Forelimb muscle (tissue), 1 donor: ENCODE measurements around the gene ACBD5. TPM values are rescaled to one million over a fixed set of nuclear protein-coding genes. Genes with fewer than 3 reads are reported as not detected.

Source experiments
- DNase-seq: peaks from one replicate; pipeline ENCODE4 v3.0.0-alpha.2; 2013; ENCODE audit warnings: low read depth
- polyA plus RNA-seq: library from polyadenylated mRNA; unstranded; fragments of 120-200 nt; gene quantifications from one replicate; pipeline ENCODE4 v1.2.1, GENCODE V29; 2013; ENCODE audit not compliant: insufficient read length

The ACBD5 gene
- polyA plus RNA-seq, 1 donor = 22.1 TPM

GRCh38 chr10:27153845-27154193, 86.8 kb downstream of the ACBD5 start:
- DNase-seq = no peak

- DNase-seq = no peak
Observed at GRCh38 chr10:27153329-27153728, 87.3 kb downstream of the ACBD5 start.

GRCh38 chr10:27152687-27153086, 87.9 kb downstream of the ACBD5 start:
- no peak for DNase-seq

GRCh38 chr10:27150261-27150660, 90.3 kb downstream of the ACBD5 start:
- no peak for DNase-seq

GRCh38 chr10:27147701-27148100, 92.9 kb downstream of the ACBD5 start:
- DNase-seq = no peak

- no peak for DNase-seq
Observed at GRCh38 chr10:27145937-27146336, 94.7 kb downstream of the ACBD5 start.

Other genes starting within 250 kb of the ACBD5 start
- 10.4 TPM for gene ANKRD26, start 140.3 kb downstream of the ACBD5 start, polyA plus RNA-seq
- 85.3 TPM for gene YME1L1, start 86.4 kb downstream of the ACBD5 start, polyA plus RNA-seq
- gene MASTL, start 85.4 kb downstream of the ACBD5 start, polyA plus RNA-seq = 5.3 TPM